ENCODE data around the gene C2orf68. TPM values are rescaled to one million over a fixed set of nuclear protein-coding genes. Genes with fewer than 3 reads are reported as not detected.

Gene C2orf68
- total and polyA plus RNA-seq, 2 of the 8 experiments (the other 6 are each of a cell fraction or from before 2014, with no cell fraction given), result 46.3 to 49.4 TPM

GRCh38 chr2:85595301-85596025 lies 16.4 kb downstream of the C2orf68 start, which contains the start of gene RNF181 (continued):
- no peak for TF ChIP-seq CHD7 (IDR thresholded peaks at IDR 0.05; ENCODE audit: insufficient replicate concordance, low read length)
- TF ChIP-seq CTCF (IDR thresholded peaks at IDR 0.05; ENCODE audit: control extremely low read depth in 1 of 3, insufficient read depth in 1 of 3, low read depth in 1 of 3, low read length in 3 of 3), result no peak
- TF ChIP-seq POLR2AphosphoS5 (IDR thresholded peaks at IDR 0.05; ENCODE audit: low read depth, low read length), result peak; percentile 81
- TF ChIP-seq HDAC2 (IDR thresholded peaks at IDR 0.05; ENCODE audit: borderline replicate concordance in 1 of 2, low read depth in 2 of 2, low read length in 2 of 2), result 0 out of 4 replicates have a peak, but pooled peaks have one; percentile 33 to 68
- no peak for TF ChIP-seq BCL11A (IDR thresholded peaks at IDR 0.05; ENCODE audit: low read depth in 2 of 2, low read length in 2 of 2)
- TF ChIP-seq SP2 (IDR thresholded peaks at IDR 0.05; ENCODE audit: low read length), result peak; percentile 17; the same call in 1 of the 2 replicates
- peak; percentile 54 for TF ChIP-seq TAF7 (optimal IDR thresholded peaks at IDR 0.05; ENCODE audit: borderline replicate concordance, low read depth, low read length)
